ENCODE results near the gene ATP2B2. TPM values are rescaled to one million over a fixed set of nuclear protein-coding genes. Genes with fewer than 3 reads are reported as not detected.

ATP2B2 gene
- total and polyA plus RNA-seq, 8 donors = 0.11 to 0.75 (median 0.21) TPM

- H3K27ac ChIP-seq = no peak overlapping the region
- no peaks in the 10 kb centered on the region for H3K9me3 ChIP-seq
- no peak overlapping the region for H3K4me3 ChIP-seq
- no peak for TF ChIP-seq CTCF (IDR thresholded peaks at IDR 0.05)
- H3K27me3 ChIP-seq = no peaks in the 10 kb centered on the region
- no peaks in the 10 kb centered on the region for H3K4me1 ChIP-seq
- intact Hi-C loops (cut with DNase I) = no loop called here
- FAIRE-seq (no peak), ATAC-seq (no peak), DNase-seq (no peak)
- H3K36me3 ChIP-seq = no peaks in the 10 kb centered on the region
- 40 to 41% methylated on average over 7 of the region's 7 CpGs for WGBS, 2 donors
Observed at GRCh38 chr3:10453431-10454163, 51.8 kb downstream of the ATP2B2 start.

GRCh38 chr3:10450494-10451440 lies 54.6 kb downstream of the ATP2B2 start:
- no peak for FAIRE-seq
- intact Hi-C loops (cut with DNase I) = no loop called here
- Histone ChIP-seq H3K27ac (no peak overlapping the region), H3K4me1 (no peaks in the 10 kb centered on the region), H3K4me3 (no peak overlapping the region), H3K36me3 (no peaks in the 10 kb centered on the region), H3K27me3 (no peaks in the 10 kb centered on the region), H3K9me3 (no peaks in the 10 kb centered on the region)
- DNase-seq = no peak
- TF ChIP-seq CTCF (IDR thresholded peaks at IDR 0.05) = no peak
- ATAC-seq = no peak
- 52 to 56% methylated on average over 19 to 22 of the region's 22 CpGs for WGBS, 2 donors

GRCh38 chr3:10449436-10449835 lies 56.0 kb downstream of the ATP2B2 start:
- WGBS, 2 donors = 72 to 78% methylated on average over 18 of the region's 18 CpGs
- no peaks in the 10 kb centered on the region for H3K9me3 ChIP-seq
- ATAC-seq (no peak), DNase-seq (no peak), FAIRE-seq (no peak)
- no peak overlapping the region for H3K4me3 ChIP-seq
- no peaks in the 10 kb centered on the region for H3K4me1 ChIP-seq
- H3K27ac ChIP-seq = no peak overlapping the region
- H3K27me3 ChIP-seq = no peaks in the 10 kb centered on the region
- no peak for TF ChIP-seq CTCF (IDR thresholded peaks at IDR 0.05)
- intact Hi-C loops (cut with DNase I) = no loop called here
- H3K36me3 ChIP-seq = no peaks in the 10 kb centered on the region

GRCh38 chr3:10448544-10448943 lies 56.8 kb downstream of the ATP2B2 start:
- H3K9me3 ChIP-seq = no peaks in the 10 kb centered on the region
- FAIRE-seq = no peak
- H3K36me3 ChIP-seq = no peaks in the 10 kb centered on the region
- no peak for ATAC-seq
- no peak for TF ChIP-seq CTCF (IDR thresholded peaks at IDR 0.05)
- no peaks in the 10 kb centered on the region for H3K27me3 ChIP-seq
- no peak for DNase-seq
- no peak overlapping the region for H3K4me3 ChIP-seq
- intact Hi-C loops (cut with DNase I) = no loop called here
- H3K27ac ChIP-seq = no peak overlapping the region
- H3K4me1 ChIP-seq = no peaks in the 10 kb centered on the region
- WGBS, 2 donors = 75 to 81% methylated on average over 3 of the region's 3 CpGs

Data from pancreas (tissue), 10 donors.